Measurements from ENCODE around the gene CD84. TPM values are rescaled to one million over a fixed set of nuclear protein-coding genes. Genes with fewer than 3 reads are reported as not detected.

Gene CD84
- total and polyA plus RNA-seq, 4 donors: 1.9 to 18.8 (median 10.7) TPM

DNA sequence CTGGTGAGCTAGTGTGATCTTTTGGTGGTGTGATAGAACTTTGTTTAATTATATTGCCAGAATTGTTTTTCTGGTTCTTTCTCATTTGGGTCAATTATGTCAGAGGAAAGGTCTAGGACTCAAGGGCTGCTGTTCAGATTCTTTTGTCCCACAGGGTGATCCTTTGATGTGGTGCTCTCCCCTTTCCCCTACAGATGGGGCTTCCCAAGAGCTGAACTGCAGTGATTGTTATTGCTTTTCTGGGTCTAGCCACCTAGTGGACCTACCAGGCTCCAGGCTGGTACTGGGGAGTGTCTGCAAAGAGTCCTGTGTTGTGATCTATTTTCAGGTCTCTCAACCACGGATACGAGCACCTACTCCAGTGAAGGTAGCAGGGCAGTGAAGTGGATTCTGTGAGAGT lies 25.9 kb upstream of the CD84 start:
- H3K9me3 ChIP-seq (ENCODE audit: control insufficient read depth in 4 of 4, insufficient read depth in 3 of 4, low read length in 3 of 4): peaks cover 0 to 6% (median 0%) of the 10 kb centered on the region in 4 donors
- DNase-seq (no peak), ATAC-seq (ENCODE audit: insufficient read depth, low FRiP score) (no peak)
- no peaks in the 10 kb centered on the region for H3K4me1 ChIP-seq (ENCODE audit: control insufficient read depth in 5 of 5, insufficient read depth in 5 of 5, low read length in 5 of 5)
- no peak overlapping the region for H3K4me3 ChIP-seq
- no peak overlapping the region for H3K27ac ChIP-seq (ENCODE audit: low read depth in 1 of 2, low read length in 1 of 2)
- no peak overlapping the region for H3K9ac ChIP-seq (ENCODE audit: insufficient read depth in 1 of 2, low read length in 2 of 2)
- no peaks in the 10 kb centered on the region for H3K27me3 ChIP-seq (ENCODE audit: control insufficient read depth in 3 of 3, insufficient read depth in 3 of 3, low read length in 2 of 3)
- WGBS, 2 donors: 77 to 91% methylated on average over 2 of the region's 2 CpGs
- TF ChIP-seq, protein P1, sequence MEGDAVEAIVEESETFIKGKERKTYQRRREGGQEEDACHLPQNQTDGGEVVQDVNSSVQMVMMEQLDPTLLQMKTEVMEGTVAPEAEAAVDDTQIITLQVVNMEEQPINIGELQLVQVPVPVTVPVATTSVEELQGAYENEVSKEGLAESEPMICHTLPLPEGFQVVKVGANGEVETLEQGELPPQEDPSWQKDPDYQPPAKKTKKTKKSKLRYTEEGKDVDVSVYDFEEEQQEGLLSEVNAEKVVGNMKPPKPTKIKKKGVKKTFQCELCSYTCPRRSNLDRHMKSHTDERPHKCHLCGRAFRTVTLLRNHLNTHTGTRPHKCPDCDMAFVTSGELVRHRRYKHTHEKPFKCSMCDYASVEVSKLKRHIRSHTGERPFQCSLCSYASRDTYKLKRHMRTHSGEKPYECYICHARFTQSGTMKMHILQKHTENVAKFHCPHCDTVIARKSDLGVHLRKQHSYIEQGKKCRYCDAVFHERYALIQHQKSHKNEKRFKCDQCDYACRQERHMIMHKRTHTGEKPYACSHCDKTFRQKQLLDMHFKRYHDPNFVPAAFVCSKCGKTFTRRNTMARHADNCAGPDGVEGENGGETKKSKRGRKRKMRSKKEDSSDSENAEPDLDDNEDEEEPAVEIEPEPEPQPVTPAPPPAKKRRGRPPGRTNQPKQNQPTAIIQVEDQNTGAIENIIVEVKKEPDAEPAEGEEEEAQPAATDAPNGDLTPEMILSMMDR (IDR thresholded peaks at IDR 0.05; ENCODE audit: control extremely low read depth, extremely low read depth): no peak
- H3K36me3 ChIP-seq (ENCODE audit: control insufficient read depth in 4 of 4, insufficient read depth in 4 of 4, low read length in 4 of 4): no peaks in the 10 kb centered on the region

DNA sequence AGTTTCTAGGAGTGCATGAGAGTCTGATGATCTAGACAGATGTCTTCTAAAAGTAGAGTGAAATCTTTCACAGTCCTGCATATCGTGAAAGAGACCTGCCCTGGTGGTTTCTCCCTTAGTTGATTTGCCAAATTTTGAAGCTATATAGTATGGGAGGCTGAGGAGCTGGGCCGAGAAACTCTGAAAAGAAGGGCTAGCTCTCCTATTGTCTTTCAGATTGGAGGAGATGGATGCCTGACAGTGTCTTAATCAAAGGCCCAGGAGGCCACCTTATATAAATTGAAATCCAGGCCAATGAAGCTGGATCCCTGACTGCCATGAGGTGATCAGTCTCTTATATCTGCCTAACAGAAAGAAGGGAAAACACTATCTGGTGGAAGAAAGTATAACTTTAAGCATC lies 18.4 kb upstream of the CD84 start:
- Histone ChIP-seq H3K4me3 (no peak overlapping the region), H3K9me3 (ENCODE audit: control insufficient read depth in 4 of 4, insufficient read depth in 3 of 4, low read length in 3 of 4) (peaks cover 0 to 6% (median 1%) of the 10 kb centered on the region in 4 donors), H3K27ac (ENCODE audit: low read depth in 1 of 2, low read length in 1 of 2) (no peak overlapping the region), H3K4me1 (ENCODE audit: control insufficient read depth in 5 of 5, insufficient read depth in 5 of 5, low read length in 5 of 5) (no peaks in the 10 kb centered on the region), H3K27me3 (ENCODE audit: control insufficient read depth in 3 of 3, insufficient read depth in 3 of 3, low read length in 2 of 3) (no peaks in the 10 kb centered on the region), H3K36me3 (ENCODE audit: control insufficient read depth in 4 of 4, insufficient read depth in 4 of 4, low read length in 4 of 4) (no peaks in the 10 kb centered on the region), H3K9ac (ENCODE audit: insufficient read depth in 1 of 2, low read length in 2 of 2) (no peak overlapping the region)
- TF ChIP-seq, protein P1 (IDR thresholded peaks at IDR 0.05; ENCODE audit: control extremely low read depth, extremely low read depth): no peak
- DNase-seq (no peak), ATAC-seq (ENCODE audit: insufficient read depth, low FRiP score) (no peak)
- WGBS, 2 donors: 69 to 84% methylated on average over 2 of the region's 2 CpGs

DNA sequence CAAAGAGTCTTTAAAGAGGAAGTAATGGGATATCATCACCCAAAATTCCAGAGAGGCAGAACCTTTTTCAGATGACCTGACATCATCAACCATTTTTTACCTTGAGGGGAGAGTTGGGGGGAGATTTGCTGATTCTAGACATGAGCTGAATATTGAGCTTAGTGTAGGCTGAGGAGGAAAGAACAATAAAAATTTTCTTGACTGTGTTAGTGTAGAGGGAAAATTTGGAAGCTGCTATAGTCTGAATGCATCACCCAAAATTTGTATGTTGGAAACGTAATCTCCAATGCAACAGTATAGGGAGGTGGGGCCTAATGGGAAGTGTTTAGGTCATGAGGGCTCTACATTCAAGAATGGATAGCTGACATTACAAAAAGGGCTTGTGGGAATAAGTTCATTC lies 17.8 kb upstream of the CD84 start:
- ATAC-seq (ENCODE audit: insufficient read depth, low FRiP score) (no peak), DNase-seq (no peak)
- 89 to 91% methylated on average over 1 of the region's 1 CpG for WGBS, 2 donors
- no peaks in the 10 kb centered on the region for H3K27me3 ChIP-seq (ENCODE audit: control insufficient read depth in 3 of 3, insufficient read depth in 3 of 3, low read length in 2 of 3)
- H3K4me3 ChIP-seq: no peak overlapping the region
- no peak overlapping the region for H3K27ac ChIP-seq (ENCODE audit: low read depth in 1 of 2, low read length in 1 of 2)
- H3K9ac ChIP-seq (ENCODE audit: insufficient read depth in 1 of 2, low read length in 2 of 2): no peak overlapping the region
- TF ChIP-seq, protein P1 (IDR thresholded peaks at IDR 0.05; ENCODE audit: control extremely low read depth, extremely low read depth): no peak
- peaks cover 0 to 6% (median 1%) of the 10 kb centered on the region in 4 donors for H3K9me3 ChIP-seq (ENCODE audit: control insufficient read depth in 4 of 4, insufficient read depth in 3 of 4, low read length in 3 of 4)
- H3K4me1 ChIP-seq (ENCODE audit: control insufficient read depth in 5 of 5, insufficient read depth in 5 of 5, low read length in 5 of 5): no peaks in the 10 kb centered on the region
- no peaks in the 10 kb centered on the region for H3K36me3 ChIP-seq (ENCODE audit: control insufficient read depth in 4 of 4, insufficient read depth in 4 of 4, low read length in 4 of 4)

DNA sequence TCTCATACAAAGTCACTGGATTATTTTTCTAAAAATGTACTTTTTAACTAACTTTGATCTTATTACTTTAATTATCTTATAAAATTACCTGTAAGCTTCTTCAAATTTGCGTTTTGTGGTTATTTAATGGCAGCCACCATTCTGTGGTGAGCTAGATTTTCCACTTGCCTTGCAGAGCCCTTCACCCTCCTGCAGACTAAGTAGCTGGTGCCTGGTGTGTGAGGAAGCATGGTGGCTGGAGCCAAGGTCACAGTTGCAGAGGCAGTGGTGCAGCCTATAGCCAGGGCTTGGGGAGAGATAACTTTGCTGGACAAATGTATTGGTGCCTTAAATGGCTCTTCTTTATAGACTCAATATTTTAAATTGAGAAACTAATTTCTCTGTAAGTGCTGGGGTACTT lies 11.2 kb upstream of the CD84 start:
- Histone ChIP-seq H3K9me3 (ENCODE audit: control insufficient read depth in 4 of 4, insufficient read depth in 3 of 4, low read length in 3 of 4) (peaks cover 0 to 2% (median 0%) of the 10 kb centered on the region in 4 donors), H3K4me3 (no peak overlapping the region), H3K9ac (ENCODE audit: insufficient read depth in 1 of 2, low read length in 2 of 2) (no peak overlapping the region), H3K27ac (ENCODE audit: low read depth in 1 of 2, low read length in 1 of 2) (no peak overlapping the region), H3K27me3 (ENCODE audit: control insufficient read depth in 3 of 3, insufficient read depth in 3 of 3, low read length in 2 of 3) (no peaks in the 10 kb centered on the region), H3K4me1 (ENCODE audit: control insufficient read depth in 5 of 5, insufficient read depth in 5 of 5, low read length in 5 of 5) (no peaks in the 10 kb centered on the region), H3K36me3 (ENCODE audit: control insufficient read depth in 4 of 4, insufficient read depth in 4 of 4, low read length in 4 of 4) (no peaks in the 10 kb centered on the region)
- TF ChIP-seq, protein P1 (IDR thresholded peaks at IDR 0.05; ENCODE audit: control extremely low read depth, extremely low read depth): no peak
- no peak for ATAC-seq (ENCODE audit: insufficient read depth, low FRiP score)
- 91 to 96% methylated on average over 1 of the region's 1 CpG for WGBS, 2 donors
- DNase-seq: no peak
